Astrocyte (in vitro differentiated cells and primary cell): ENCODE results near the gene POLR1E. TPM values are rescaled to one million over a fixed set of nuclear protein-coding genes. Genes with fewer than 3 reads are reported as not detected.
A peak's percentile ranks its signal among the peaks of the same experiment; 100 is the strongest.

ENCODE experiments used
- DNase-seq: peaks from one replicate; pipeline ENCODE4 v3.0.0-alpha.2; 2010; ENCODE audit warnings: low read depth
- FAIRE-seq: peaks from 2 replicates; lab custom pipeline; 2011; peaks lifted over from hg19 to GRCh38; lab: Jason Lieb, UNC
- H2AFZ ChIP-seq: 2 replicates; pipeline ENCODE4 v1.6.0; 2012; ENCODE audit warnings: low read depth, low read length, inconsistent platforms
- H3K27ac ChIP-seq: 2 replicates; pipeline ENCODE4 v1.5.1; 2011; ENCODE audit warnings: low read depth, low read length, inconsistent platforms
- H3K27me3 ChIP-seq: 2 replicates; pipeline ENCODE4 v1.6.0; 2011; ENCODE audit warnings: low read length, inconsistent platforms; ENCODE audit not compliant: insufficient read depth
- H3K36me3 ChIP-seq: 2 replicates; pipeline ENCODE4 v1.5.1; 2011; ENCODE audit warnings: low read length, inconsistent platforms; ENCODE audit not compliant: insufficient read depth
- H3K4me1 ChIP-seq: 2 replicates; pipeline ENCODE4 v1.5.1; 2011; ENCODE audit warnings: low read length, inconsistent platforms; ENCODE audit not compliant: insufficient read depth
- H3K4me2 ChIP-seq: 2 replicates; pipeline ENCODE4 v1.6.0; 2012; ENCODE audit warnings: low read length, inconsistent platforms
- H3K4me3 ChIP-seq: 2 replicates; pipeline ENCODE4 v1.5.1; 2011; ENCODE audit warnings: low read depth, mild to moderate bottlenecking, low read length, inconsistent platforms; ENCODE audit not compliant: insufficient read depth
- H3K79me2 ChIP-seq: 2 replicates; pipeline ENCODE4 v1.6.0; 2012; ENCODE audit warnings: mild to moderate bottlenecking, low read length, inconsistent platforms; ENCODE audit not compliant: insufficient read depth
- H3K9ac ChIP-seq: 2 replicates; pipeline ENCODE4 v1.6.0; 2012; ENCODE audit warnings: mild to moderate bottlenecking, low read length, inconsistent platforms
- H3K9me3 ChIP-seq: 2 replicates; pipeline ENCODE4 v1.5.1; 2012; ENCODE audit warnings: low read depth, mild to moderate bottlenecking, low read length, inconsistent platforms; ENCODE audit not compliant: insufficient read depth
- H4K20me1 ChIP-seq: 2 replicates; pipeline ENCODE4 v1.6.0; 2012; ENCODE audit warnings: low read length, inconsistent platforms; ENCODE audit not compliant: insufficient read depth
- H3K27ac Mint-ChIP-seq: one replicate; pipeline ENCODE4 v1.8.0; 2021; ENCODE audit warnings: mild to moderate bottlenecking, mixed read lengths; ENCODE audit not compliant: unreplicated experiment
- H3K27me3 Mint-ChIP-seq: one replicate; pipeline ENCODE4 v1.8.0; 2021; ENCODE audit warnings: low read depth, mixed read lengths; ENCODE audit not compliant: unreplicated experiment
- H3K36me3 Mint-ChIP-seq: one replicate; pipeline ENCODE4 v1.8.0; 2021; ENCODE audit warnings: low read depth, mixed read lengths; ENCODE audit not compliant: unreplicated experiment
- H3K4me1 Mint-ChIP-seq: one replicate; pipeline ENCODE4 v1.8.0; 2021; ENCODE audit warnings: low read depth, mixed read lengths; ENCODE audit not compliant: unreplicated experiment
- H3K4me3 Mint-ChIP-seq: one replicate; pipeline ENCODE4 v1.8.0; 2021; ENCODE audit warnings: mild to moderate bottlenecking, moderate library complexity, mixed read lengths; ENCODE audit not compliant: unreplicated experiment
- H3K9me3 Mint-ChIP-seq: one replicate; pipeline ENCODE4 v1.8.0; 2021; ENCODE audit warnings: mild to moderate bottlenecking, mixed read lengths; ENCODE audit not compliant: unreplicated experiment
- CTCF ChIP-seq: IDR thresholded peaks from 2 replicates; pipeline ENCODE4 v1.5.1; 2011; ENCODE audit warnings: low read depth, mild to moderate bottlenecking, inconsistent platforms, low read length, moderate library complexity; ENCODE audit not compliant: insufficient read depth
- EZH2 ChIP-seq: IDR thresholded peaks from 2 replicates; pipeline ENCODE4 v1.6.1; 2012; ENCODE audit warnings: mild to moderate bottlenecking, low read length, inconsistent platforms; ENCODE audit not compliant: insufficient read depth
- total RNA-seq: library from RNA; stranded (reverse); gene quantifications from 2 replicates; pipeline ENCODE4 v1.2.1, GENCODE V29; 2021

The POLR1E gene
- total RNA-seq, 1 donor from 2014 or later, result 23.2 TPM

GRCh38 chr9:37522971-37523370, 37.2 kb downstream of the POLR1E start:
- H3K36me3 Mint-ChIP-seq, result peaks cover 31% of the 10 kb centered on the region
- H2AFZ ChIP-seq, result no peak overlapping the region

GRCh38 chr9:37523916-37524315, 38.2 kb downstream of the POLR1E start:
- no peak for DNase-seq
- Mint-ChIP-seq H3K27me3 (no peaks in the 10 kb centered on the region), H3K36me3 (peaks cover 37% of the 10 kb centered on the region), H3K27ac (no peak overlapping the region), H3K9me3 (no peaks in the 10 kb centered on the region), H3K4me1 (no peaks in the 10 kb centered on the region), H3K4me3 (no peak overlapping the region)
- no peak overlapping the region for H3K4me3 ChIP-seq
- no peak overlapping the region for H3K4me2 ChIP-seq
- no peaks in the 10 kb centered on the region for H4K20me1 ChIP-seq
- no peak overlapping the region for H3K27ac ChIP-seq
- no peaks in the 10 kb centered on the region for H3K9me3 ChIP-seq
- H2AFZ ChIP-seq, result no peak overlapping the region
- TF ChIP-seq EZH2 (no peak), CTCF (no peak)
- H3K9ac ChIP-seq, result no peak overlapping the region
- H3K36me3 ChIP-seq, result peaks cover 4% of the 10 kb centered on the region
- no peaks in the 10 kb centered on the region for H3K79me2 ChIP-seq
- no peak for FAIRE-seq
- H3K27me3 ChIP-seq, result no peaks in the 10 kb centered on the region
- peaks cover under 1% of the 10 kb centered on the region for H3K4me1 ChIP-seq

More at GRCh38 chr9:37522971-37523370, 37.2 kb downstream of the POLR1E start:
- DNase-seq (no peak), FAIRE-seq (no peak)
- Mint-ChIP-seq H3K4me3 (no peak overlapping the region), H3K9me3 (no peaks in the 10 kb centered on the region), H3K4me1 (no peaks in the 10 kb centered on the region), H3K27me3 (no peaks in the 10 kb centered on the region), H3K27ac (no peak overlapping the region)
- H3K4me3 ChIP-seq, result no peak overlapping the region
- H3K27me3 ChIP-seq, result no peaks in the 10 kb centered on the region
- no peaks in the 10 kb centered on the region for H3K9me3 ChIP-seq
- H3K79me2 ChIP-seq, result no peaks in the 10 kb centered on the region
- no peaks in the 10 kb centered on the region for H4K20me1 ChIP-seq
- TF ChIP-seq EZH2 (no peak), CTCF (no peak)
- H3K9ac ChIP-seq, result no peak overlapping the region
- H3K4me1 ChIP-seq, result no peaks in the 10 kb centered on the region
- no peak overlapping the region for H3K27ac ChIP-seq
- no peak overlapping the region for H3K4me2 ChIP-seq
- H3K36me3 ChIP-seq, result peaks cover 4% of the 10 kb centered on the region

GRCh38 chr9:37528652-37529471, 43.1 kb downstream of the POLR1E start:
- no peaks in the 10 kb centered on the region for H3K4me1 Mint-ChIP-seq
- Histone ChIP-seq H3K27ac (no peak overlapping the region), H3K27me3 (no peaks in the 10 kb centered on the region), H3K79me2 (no peaks in the 10 kb centered on the region), H3K9ac (no peak overlapping the region), H3K4me3 (no peak overlapping the region), H3K4me2 (peak overlapping the region; percentile 42), H3K9me3 (no peaks in the 10 kb centered on the region), H3K36me3 (peaks cover 4% of the 10 kb centered on the region), H3K4me1 (peaks cover 4% of the 10 kb centered on the region), H2AFZ (no peak overlapping the region), H4K20me1 (no peaks in the 10 kb centered on the region)
- TF ChIP-seq CTCF (no peak), EZH2 (no peak)
- FAIRE-seq, result no peak
- peaks cover 29% of the 10 kb centered on the region for H3K36me3 Mint-ChIP-seq
- H3K27me3 Mint-ChIP-seq, result no peaks in the 10 kb centered on the region
- H3K4me3 Mint-ChIP-seq, result no peak overlapping the region
- DNase-seq, result peak; percentile 53
- no peak overlapping the region for H3K27ac Mint-ChIP-seq
- no peaks in the 10 kb centered on the region for H3K9me3 Mint-ChIP-seq
